Measurements from ENCODE around the gene FOXF1.
A peak's percentile ranks its signal among the peaks of the same experiment; 100 is the strongest.

The FOXF1 gene

GRCh38 chr16:86517652-86518258, 7.4 kb downstream of the FOXF1 start:
- DNase-seq (ENCODE audit: low spot score): peak; percentile 36

GRCh38 chr16:86519007-86519648, 8.8 kb downstream of the FOXF1 start:
- DNase-seq (ENCODE audit: low spot score): no peak

- DNase-seq (ENCODE audit: low spot score): no peak
Measured at GRCh38 chr16:86519649-86520316, 9.5 kb downstream of the FOXF1 start.

- DNase-seq (ENCODE audit: low spot score): no peak
Measured at GRCh38 chr16:86520317-86521210, 10.2 kb downstream of the FOXF1 start.

GRCh38 chr16:86521236-86522197, 11.2 kb downstream of the FOXF1 start:
- no peak for DNase-seq (ENCODE audit: low spot score)

GRCh38 chr16:86522634-86523033, 12.3 kb downstream of the FOXF1 start:
- DNase-seq (ENCODE audit: low spot score): no peak

- no peak for DNase-seq (ENCODE audit: low spot score)
Measured at GRCh38 chr16:86523166-86523740, 12.9 kb downstream of the FOXF1 start.

GRCh38 chr16:86524029-86524428, 13.7 kb downstream of the FOXF1 start:
- no peak for DNase-seq (ENCODE audit: low spot score)

GRCh38 chr16:86525696-86526095, 15.4 kb downstream of the FOXF1 start:
- DNase-seq (ENCODE audit: low spot score): no peak

- DNase-seq (ENCODE audit: low spot score): no peak
Measured at GRCh38 chr16:86527366-86527765, 17.0 kb downstream of the FOXF1 start.

GRCh38 chr16:86528061-86528929, 18.0 kb downstream of the FOXF1 start:
- no peak for DNase-seq (ENCODE audit: low spot score)

- no peak for DNase-seq (ENCODE audit: low spot score)
Measured at GRCh38 chr16:86529160-86529559, 18.8 kb downstream of the FOXF1 start.

- no peak for DNase-seq (ENCODE audit: low spot score)
Measured at GRCh38 chr16:86530251-86531190, 20.2 kb downstream of the FOXF1 start.

- DNase-seq (ENCODE audit: low spot score): peak; percentile 91
Measured at GRCh38 chr16:86531191-86531545, 20.8 kb downstream of the FOXF1 start.

GRCh38 chr16:86531641-86532525, 21.6 kb downstream of the FOXF1 start:
- no peak for DNase-seq (ENCODE audit: low spot score)

- DNase-seq (ENCODE audit: low spot score): no peak
Measured at GRCh38 chr16:86532526-86532815, 22.1 kb downstream of the FOXF1 start.

GRCh38 chr16:86533076-86533475, 22.7 kb downstream of the FOXF1 start:
- no peak for DNase-seq (ENCODE audit: low spot score)

GRCh38 chr16:86533767-86534351, 23.5 kb downstream of the FOXF1 start:
- peak; percentile 41 for DNase-seq (ENCODE audit: low spot score)

All from putamen (tissue), 1 donor.